ENCODE data around the gene UQCC5. TPM values are rescaled to one million over a fixed set of nuclear protein-coding genes. Genes with fewer than 3 reads are reported as not detected.

UQCC5 gene
- total and polyA plus RNA-seq, 9 donors = 10.3 to 15.7 (median 12.5) TPM

DNA sequence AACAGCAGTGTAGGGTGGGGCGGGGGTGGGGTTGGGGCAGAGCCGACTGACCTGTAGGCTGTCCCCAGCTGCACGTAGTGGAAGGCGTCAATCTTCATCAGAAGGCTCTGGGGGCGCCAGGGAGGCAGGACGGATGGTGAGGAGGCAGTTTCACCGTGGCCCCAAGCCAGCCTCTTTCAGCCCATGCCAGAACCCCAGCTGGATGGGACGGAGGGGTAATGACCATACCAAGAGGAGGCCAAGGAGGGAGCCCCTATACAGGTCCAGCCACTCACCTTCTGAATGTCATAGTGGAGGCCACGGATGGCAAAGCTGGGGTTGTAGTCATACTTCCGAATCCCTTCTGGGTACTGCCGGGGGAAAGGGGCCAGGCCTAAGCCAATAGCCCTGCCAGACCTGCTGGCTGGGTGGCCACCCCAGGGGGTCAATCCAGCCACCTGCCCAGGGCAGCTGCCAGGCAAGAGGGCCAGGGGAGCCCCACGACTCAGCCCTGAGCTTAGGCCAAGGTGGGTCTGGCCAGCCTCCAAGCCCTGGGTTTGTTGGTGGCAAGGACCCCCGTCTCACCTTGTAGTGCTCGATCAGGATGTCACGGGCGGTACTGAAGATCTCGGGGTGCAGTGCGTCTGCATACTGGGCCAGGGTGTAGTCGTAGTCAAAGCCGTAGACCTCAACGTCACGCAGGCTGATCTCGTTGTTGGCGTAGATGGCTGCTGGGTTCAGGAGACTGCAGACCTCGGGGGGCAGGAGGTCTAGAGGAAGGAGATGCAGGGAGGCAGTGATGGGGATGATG, 7.6 kb upstream of the UQCC5 start:
- H3K4me3 ChIP-seq (ENCODE audit: low read length) = no peak overlapping the region
- H3K4me1 ChIP-seq (ENCODE audit: control insufficient read depth, insufficient read depth, low read length) = peaks cover 44% of the 10 kb centered on the region
- no peak overlapping the region for H3K27ac ChIP-seq (ENCODE audit: low read length)
- H3K9me3 ChIP-seq (replicated peaks; ENCODE audit: control insufficient read depth, low read depth, low read length) = no peaks in the 10 kb centered on the region
- no peaks in the 10 kb centered on the region for H3K27me3 ChIP-seq (ENCODE audit: control insufficient read depth, insufficient read depth, low read length)
- peaks cover 57% of the 10 kb centered on the region for H3K36me3 ChIP-seq (ENCODE audit: control insufficient read depth, insufficient read depth, low read length)
- DNase-seq = peak; percentile 2
- WGBS (ENCODE audit: insufficient coverage) = 85% methylated on average over 24 of the region's 25 CpGs

DNA sequence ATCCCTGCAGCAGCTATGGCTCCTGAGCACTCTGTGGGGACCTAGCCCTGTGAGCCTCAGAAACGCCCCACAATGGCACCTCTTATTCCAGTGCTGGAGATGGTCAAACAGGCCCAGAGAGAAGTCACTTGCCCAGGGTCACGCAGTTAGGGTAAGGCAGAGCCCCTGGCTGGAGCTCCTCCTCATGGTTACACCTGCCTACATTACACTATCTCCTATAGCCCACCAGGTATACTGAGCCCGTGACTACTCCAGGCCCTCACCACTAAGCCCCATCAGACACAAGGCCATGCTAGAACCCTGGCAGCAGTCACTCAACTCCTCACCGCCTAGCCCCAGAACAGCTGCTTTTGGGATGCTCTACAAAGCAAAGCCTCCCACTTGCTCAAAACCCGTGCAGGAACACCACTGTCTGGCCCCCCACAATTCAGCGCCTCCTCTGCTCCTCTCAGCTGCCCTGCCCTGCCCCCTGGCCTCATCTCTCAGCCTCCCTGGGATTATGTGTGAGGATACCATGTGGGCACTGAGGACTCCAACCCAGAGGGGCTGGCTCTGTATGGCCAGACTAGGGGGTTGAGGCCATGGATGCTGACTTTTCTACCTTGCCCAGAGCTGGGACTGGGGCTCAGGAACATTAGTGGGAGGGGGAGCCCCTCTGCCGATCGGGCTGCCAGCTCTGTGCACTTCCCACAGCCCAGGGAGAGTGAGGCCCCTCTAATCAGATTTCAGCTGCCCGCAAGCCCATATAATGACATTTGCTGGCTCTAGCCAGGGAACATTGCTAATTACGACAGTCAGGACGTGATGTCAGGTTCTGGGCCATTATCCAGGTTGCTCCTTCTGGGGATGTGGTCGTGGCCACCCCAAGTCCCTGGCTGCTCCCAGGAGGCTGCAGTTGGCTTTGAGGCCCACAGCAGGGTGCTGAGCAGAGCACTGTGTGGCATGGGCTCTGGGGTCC, 6.8 kb upstream of the UQCC5 start:
- Histone ChIP-seq H3K27ac (ENCODE audit: low read length) (no peak overlapping the region), H3K4me3 (ENCODE audit: low read length) (no peak overlapping the region), H3K9me3 (replicated peaks; ENCODE audit: control insufficient read depth, low read depth, low read length) (no peaks in the 10 kb centered on the region), H3K4me1 (ENCODE audit: control insufficient read depth, insufficient read depth, low read length) (peaks cover 49% of the 10 kb centered on the region), H3K36me3 (ENCODE audit: control insufficient read depth, insufficient read depth, low read length) (peaks cover 48% of the 10 kb centered on the region), H3K27me3 (ENCODE audit: control insufficient read depth, insufficient read depth, low read length) (no peaks in the 10 kb centered on the region)
- DNase-seq = peak; percentile 38
- WGBS (ENCODE audit: insufficient coverage) = 44% methylated on average over 10 of the region's 12 CpGs

DNA sequence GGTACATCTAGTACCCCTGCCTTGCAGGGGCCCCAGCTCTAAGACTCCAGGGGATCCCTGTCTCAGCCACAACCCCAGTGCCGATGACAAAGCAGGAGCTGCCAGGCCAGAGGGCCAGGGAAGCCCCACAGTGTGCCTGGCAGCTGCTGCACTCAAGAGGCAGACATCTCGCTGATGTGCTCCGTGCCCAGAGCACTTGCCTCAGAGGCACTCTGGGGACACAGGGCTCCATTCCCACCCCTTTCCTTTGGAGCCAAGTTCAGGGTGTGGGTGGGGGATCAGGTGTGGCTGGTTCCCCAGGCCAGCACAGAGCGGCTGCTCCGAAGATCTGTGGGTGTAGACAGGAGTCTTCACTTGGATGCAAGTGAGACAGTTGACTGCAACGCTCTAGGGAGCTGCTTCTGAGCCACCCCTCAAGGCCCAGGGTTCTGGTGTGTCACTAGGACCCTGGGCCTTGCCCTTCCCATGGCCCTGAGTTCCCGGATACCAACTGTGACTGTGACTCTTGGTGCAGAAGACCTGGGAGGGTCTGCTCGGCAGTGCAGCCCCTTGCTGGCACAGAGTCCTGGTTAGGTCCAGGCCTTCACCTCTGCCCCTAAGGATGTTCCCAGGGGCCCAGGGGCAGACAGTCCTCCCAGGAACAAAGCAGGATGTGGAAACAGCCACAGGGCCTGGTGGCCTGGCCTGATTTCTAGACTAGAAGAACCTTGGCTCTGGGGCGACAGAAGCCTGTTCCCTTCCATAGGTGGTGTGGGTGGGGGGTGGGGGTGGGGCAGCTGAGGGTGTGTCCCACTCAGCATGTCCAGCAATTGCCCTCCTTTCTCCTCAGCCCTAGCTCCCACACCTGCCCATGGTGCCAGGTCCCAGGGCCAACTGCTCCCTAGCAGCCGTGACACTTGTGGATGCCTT, 5.2 kb upstream of the UQCC5 start:
- Histone ChIP-seq H3K9me3 (replicated peaks; ENCODE audit: control insufficient read depth, low read depth, low read length) (no peaks in the 10 kb centered on the region), H3K4me1 (ENCODE audit: control insufficient read depth, insufficient read depth, low read length) (peaks cover 50% of the 10 kb centered on the region), H3K36me3 (ENCODE audit: control insufficient read depth, insufficient read depth, low read length) (peaks cover 34% of the 10 kb centered on the region), H3K27ac (ENCODE audit: low read length) (no peak overlapping the region), H3K4me3 (ENCODE audit: low read length) (no peak overlapping the region), H3K27me3 (ENCODE audit: control insufficient read depth, insufficient read depth, low read length) (no peaks in the 10 kb centered on the region)
- DNase-seq = peak; percentile 14
- WGBS (ENCODE audit: insufficient coverage) = 60% methylated on average over 8 of the region's 10 CpGs

DNA sequence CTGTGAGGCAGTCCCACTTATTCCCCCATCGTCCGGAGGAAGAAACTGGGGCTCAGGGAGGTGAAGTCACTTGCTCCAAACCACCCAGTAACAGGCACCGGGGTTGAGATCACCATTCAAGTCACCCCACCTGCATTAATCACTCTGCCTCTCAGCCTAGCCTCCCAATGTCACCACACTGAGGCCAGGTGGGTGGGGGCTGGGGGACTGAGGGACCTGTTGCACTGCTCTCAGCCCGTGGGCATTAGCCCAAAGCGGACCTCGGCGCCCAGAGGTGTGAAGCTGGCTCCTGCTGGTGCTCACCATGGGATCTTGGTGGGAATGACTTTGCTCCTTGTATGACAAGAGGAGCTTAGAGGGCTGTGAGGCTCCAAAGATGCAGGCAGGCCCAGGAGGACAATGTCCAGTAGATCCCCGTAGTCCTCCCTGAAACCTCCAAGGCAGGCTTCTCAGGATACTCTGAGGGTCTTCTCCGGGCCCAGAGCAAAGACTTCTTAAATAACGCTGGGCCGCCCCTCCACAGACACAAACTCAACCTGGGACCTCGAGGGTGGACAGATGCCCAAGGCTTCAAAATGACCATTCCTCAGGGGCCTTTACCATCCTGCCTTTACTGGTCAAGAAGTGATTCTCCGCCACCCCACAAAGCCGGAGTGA, 4.4 kb upstream of the UQCC5 start:
- Histone ChIP-seq H3K27ac (ENCODE audit: low read length) (no peak overlapping the region), H3K27me3 (ENCODE audit: control insufficient read depth, insufficient read depth, low read length) (no peaks in the 10 kb centered on the region), H3K36me3 (ENCODE audit: control insufficient read depth, insufficient read depth, low read length) (peaks cover 27% of the 10 kb centered on the region), H3K4me1 (ENCODE audit: control insufficient read depth, insufficient read depth, low read length) (peaks cover 53% of the 10 kb centered on the region), H3K9me3 (replicated peaks; ENCODE audit: control insufficient read depth, low read depth, low read length) (no peaks in the 10 kb centered on the region), H3K4me3 (ENCODE audit: low read length) (peak overlapping the region; percentile 55)
- DNase-seq = peak; percentile 13
- WGBS (ENCODE audit: insufficient coverage) = 86% methylated on average over 12 of the region's 14 CpGs

DNA sequence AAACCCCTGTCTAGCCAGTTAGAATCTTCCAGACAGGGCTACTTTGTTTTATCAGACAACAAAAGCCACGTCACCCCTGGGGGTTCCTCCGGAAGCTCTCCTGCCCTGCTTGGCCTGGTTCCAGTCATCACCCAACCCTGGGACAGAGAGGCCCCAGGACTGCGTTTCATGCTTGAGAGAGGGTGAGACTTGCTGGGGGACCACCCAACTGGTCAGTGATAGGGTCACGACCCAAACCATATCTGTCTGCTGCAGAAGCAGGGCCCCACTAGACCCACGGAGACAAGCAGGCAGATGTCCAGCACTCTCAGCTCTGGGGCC, 3.9 kb upstream of the UQCC5 start:
- Histone ChIP-seq H3K27me3 (ENCODE audit: control insufficient read depth, insufficient read depth, low read length) (no peaks in the 10 kb centered on the region), H3K36me3 (ENCODE audit: control insufficient read depth, insufficient read depth, low read length) (peaks cover 22% of the 10 kb centered on the region), H3K9me3 (replicated peaks; ENCODE audit: control insufficient read depth, low read depth, low read length) (no peaks in the 10 kb centered on the region), H3K4me1 (ENCODE audit: control insufficient read depth, insufficient read depth, low read length) (peaks cover 58% of the 10 kb centered on the region), H3K4me3 (ENCODE audit: low read length) (peak overlapping the region; percentile 55), H3K27ac (ENCODE audit: low read length) (no peak overlapping the region)
- peak; percentile 38 for DNase-seq
- 7% methylated on average over 2 of the region's 5 CpGs for WGBS (ENCODE audit: insufficient coverage)

DNA sequence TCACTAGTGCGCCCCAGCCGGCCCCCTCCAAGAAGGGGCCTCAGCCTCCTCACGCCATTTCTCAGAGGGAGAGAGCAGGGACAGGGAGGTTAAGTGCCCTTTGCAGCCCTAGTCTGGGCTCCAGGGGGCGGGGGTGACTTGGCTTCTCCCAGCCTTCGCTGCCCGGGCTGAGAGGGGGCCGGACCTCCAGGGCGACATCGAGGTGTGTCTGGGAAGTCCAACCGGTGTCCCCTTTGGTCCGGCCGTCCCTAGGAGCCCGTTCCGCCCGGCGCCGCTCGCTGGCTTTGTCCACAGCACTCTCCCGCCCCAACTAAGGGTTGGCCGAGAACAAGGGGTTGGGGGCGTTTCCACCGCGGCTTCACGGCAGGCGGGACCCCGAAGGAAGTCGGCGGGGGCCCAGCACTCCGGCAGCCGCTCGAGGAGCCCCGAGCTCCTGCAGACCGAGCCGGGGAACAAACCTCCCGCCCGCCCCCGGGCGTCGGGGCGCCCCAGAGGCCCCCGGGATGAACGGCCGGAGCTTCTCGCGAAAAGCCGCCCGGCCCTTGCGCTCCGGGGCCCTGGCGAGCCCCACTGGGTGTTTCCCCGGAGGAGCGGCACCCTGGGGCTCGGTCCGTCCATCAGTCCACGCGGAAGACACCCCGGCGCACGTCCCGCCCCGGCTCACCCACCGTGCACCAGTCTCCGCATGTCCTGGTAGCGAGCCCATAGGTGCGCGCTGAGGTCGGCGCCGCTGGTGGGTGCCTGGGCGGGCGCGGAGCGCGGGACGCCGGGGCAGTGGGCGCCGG, 3.4 kb upstream of the UQCC5 start:
- H3K36me3 ChIP-seq (ENCODE audit: control insufficient read depth, insufficient read depth, low read length) = peaks cover 17% of the 10 kb centered on the region
- DNase-seq = peak; percentile 42
- H3K27me3 ChIP-seq (ENCODE audit: control insufficient read depth, insufficient read depth, low read length) = no peaks in the 10 kb centered on the region
- H3K9me3 ChIP-seq (replicated peaks; ENCODE audit: control insufficient read depth, low read depth, low read length) = no peaks in the 10 kb centered on the region
- H3K4me1 ChIP-seq (ENCODE audit: control insufficient read depth, insufficient read depth, low read length) = peaks cover 63% of the 10 kb centered on the region
- no peak overlapping the region for H3K27ac ChIP-seq (ENCODE audit: low read length)
- H3K4me3 ChIP-seq (ENCODE audit: low read length) = peak overlapping the region; percentile 55
- WGBS (ENCODE audit: insufficient coverage) = under 1% methylated on average over 76 of the region's 78 CpGs

DNA sequence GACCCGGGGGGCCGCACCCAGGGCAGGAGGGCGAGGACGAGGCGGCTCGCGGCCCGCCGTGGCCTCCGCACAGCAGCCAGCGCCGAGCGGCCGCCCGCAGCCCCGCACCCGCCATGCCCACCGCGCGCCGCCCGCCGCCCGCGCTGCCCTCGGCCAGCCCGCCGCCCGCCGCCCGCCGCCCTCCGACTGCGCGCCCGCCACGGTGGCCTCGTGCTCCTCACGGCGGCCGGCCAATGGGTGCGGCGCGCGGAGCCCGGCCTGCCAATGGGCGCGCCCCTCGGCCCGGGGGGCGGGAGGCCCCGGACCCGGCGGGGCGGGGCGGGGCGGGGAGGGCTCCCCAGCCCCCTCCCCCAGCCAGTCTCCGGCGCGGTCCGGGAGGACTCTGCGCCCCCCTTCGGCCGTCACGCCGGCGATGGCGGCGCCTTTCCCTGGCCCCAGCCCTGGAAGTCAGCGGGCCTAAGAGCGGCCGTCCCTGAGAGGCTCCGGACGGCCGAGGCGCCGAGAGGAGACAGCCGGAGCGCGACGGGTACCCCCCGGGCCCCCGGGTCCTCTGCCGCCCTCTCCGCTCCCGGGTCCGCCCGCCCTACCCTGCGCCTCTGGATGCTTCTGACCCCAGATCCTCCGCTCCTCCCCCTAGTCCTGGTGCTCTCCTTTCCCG, 2.7 kb upstream of the UQCC5 start, which contains the start of gene NT5DC2:
Gene NT5DC2, minus strand, starts transcription at position 235 of the 658 bp plus-strand sequence. Its CDS starts 120 bp downstream, at position 115.
- Histone ChIP-seq H3K9me3 (replicated peaks; ENCODE audit: control insufficient read depth, low read depth, low read length) (no peaks in the 10 kb centered on the region), H3K27ac (ENCODE audit: low read length) (peak within 1 kb of the TSS; percentile 84), H3K27me3 (ENCODE audit: control insufficient read depth, insufficient read depth, low read length) (no peaks in the 10 kb centered on the region), H3K4me3 (ENCODE audit: low read length) (peak within 1 kb of the TSS; percentile 73), H3K36me3 (ENCODE audit: control insufficient read depth, insufficient read depth, low read length) (peaks cover 11% of the 10 kb centered on the region), H3K4me1 (ENCODE audit: control insufficient read depth, insufficient read depth, low read length) (peaks cover 69% of the 10 kb centered on the region)
- peak; percentile 90 for DNase-seq
- under 1% methylated on average over 77 of the region's 91 CpGs for WGBS (ENCODE audit: insufficient coverage)

DNA sequence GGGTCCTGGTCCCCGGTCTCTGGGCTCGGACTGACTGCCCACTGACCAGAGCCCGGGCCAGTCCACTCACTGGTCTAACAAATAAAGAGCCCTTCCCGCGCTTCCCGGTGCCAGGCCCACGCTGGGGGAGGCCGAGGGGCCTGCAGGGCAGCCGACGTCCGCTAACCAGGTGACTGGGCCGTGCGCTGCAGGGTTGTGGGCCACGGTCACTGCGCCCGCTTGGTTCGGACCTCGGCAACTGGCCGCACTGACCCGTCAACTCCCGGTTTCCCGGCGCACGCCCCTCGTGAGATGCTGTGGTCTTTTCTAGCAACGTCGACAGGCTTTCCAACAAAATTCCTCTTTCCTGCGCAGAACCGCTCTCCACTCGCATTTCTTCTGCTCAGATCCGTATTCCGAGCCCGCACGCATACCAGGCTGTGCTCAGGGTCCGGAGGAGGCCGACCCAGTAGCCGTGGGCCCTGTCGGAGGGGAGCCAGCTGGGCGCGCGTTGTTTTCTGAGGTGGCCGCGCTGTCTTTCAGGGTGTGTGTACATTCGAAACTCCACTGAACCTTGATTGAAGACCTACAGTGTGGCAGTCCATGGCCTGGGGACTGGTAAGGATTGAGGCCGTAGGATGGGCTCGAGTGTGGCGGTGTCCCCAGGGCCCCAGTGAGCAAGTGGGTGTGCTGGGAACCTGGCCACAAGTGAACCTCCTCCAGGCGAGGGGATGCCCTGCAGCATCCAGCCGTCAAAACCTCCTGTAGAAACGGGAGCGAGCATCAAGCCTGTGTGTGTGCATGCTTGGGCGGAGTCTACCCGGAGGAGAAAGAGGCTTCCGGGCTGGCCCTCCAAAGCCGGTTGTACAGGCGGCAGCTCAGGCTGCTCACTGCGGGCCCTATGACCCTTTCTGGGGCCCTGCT, 1.9 kb upstream of the UQCC5 start:
- peaks cover 9% of the 10 kb centered on the region for H3K36me3 ChIP-seq (ENCODE audit: control insufficient read depth, insufficient read depth, low read length)
- peak overlapping the region; percentile 73 for H3K4me3 ChIP-seq (ENCODE audit: low read length)
- H3K27ac ChIP-seq (ENCODE audit: low read length) = peak overlapping the region; percentile 84
- DNase-seq = peak; percentile 51
- no peaks in the 10 kb centered on the region for H3K9me3 ChIP-seq (replicated peaks; ENCODE audit: control insufficient read depth, low read depth, low read length)
- peaks cover 72% of the 10 kb centered on the region for H3K4me1 ChIP-seq (ENCODE audit: control insufficient read depth, insufficient read depth, low read length)
- 16% methylated on average over 55 of the region's 57 CpGs for WGBS (ENCODE audit: insufficient coverage)
- no peaks in the 10 kb centered on the region for H3K27me3 ChIP-seq (ENCODE audit: control insufficient read depth, insufficient read depth, low read length)
